NCI-H2107 treated with DMSO at 0.1 percent for 48 hours (cell line): ENCODE data around the gene SCUBE3.

ENCODE experiments used
- DNase-seq: peaks from one replicate; lab custom pipeline; 2025; ENCODE audit not compliant: unreplicated experiment; lab: John Stamatoyannopoulos, UW

SCUBE3 gene

DNA sequence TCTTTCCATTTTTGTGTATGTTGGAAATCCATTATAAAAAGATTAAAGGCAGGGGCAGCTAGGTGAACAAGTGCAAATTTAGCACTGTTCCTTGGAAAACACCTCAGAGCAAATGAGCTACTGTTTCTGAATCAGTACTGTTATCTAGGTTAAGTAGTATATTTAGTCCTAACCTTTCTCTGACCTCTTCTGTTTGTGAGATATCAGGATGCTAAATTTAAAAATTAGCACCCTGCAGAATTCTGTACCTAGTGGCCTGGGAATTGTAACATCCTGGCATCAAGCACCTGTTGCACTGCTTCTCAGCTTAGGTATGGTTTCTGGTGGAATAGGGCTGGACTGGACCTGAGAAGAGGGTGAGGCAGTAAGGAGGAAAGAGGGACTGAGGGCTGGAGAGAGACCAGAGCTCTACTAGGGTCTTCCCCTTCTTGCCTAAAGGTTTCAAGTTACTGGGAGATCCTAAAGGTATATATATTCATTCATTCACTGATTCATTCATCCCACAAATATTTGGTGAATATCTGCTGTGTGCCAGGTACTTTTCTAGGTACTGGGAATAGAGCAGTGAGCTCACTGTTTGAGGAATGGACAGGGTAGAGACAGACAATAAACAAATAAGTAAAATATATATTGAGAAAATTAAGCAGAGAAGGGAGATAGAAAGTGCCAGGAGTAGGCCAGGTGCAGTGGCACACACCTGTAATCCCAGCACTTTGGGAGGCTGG is 51.0 kb downstream of the SCUBE3 start:
- DNase-seq: no peak

GRCh38 chr6:35265523-35265922 is 51.8 kb downstream of the SCUBE3 start:
- no peak for DNase-seq

- DNase-seq: no peak
Measured at GRCh38 chr6:35267446-35267845, 53.7 kb downstream of the SCUBE3 start.

DNA sequence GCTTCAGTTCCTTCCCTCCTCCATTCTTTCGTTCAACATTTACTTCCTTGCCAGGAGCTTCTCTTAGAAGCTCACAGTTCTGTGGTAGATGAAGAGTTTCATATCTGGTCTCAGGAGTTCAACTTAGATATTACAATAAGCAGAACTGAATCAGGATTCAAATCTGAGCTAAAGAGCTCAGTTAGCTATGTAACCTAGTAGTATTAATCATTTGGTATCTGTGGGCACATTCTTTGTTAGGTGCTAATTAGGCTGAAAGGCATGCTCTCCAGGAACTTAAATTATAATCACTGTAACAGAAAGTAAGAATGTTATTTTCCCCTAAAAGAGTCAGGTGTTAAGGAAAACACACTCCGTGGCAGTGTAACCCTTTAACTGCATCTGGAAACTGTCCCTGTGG is 54.1 kb downstream of the SCUBE3 start:
- DNase-seq: no peak

DNA sequence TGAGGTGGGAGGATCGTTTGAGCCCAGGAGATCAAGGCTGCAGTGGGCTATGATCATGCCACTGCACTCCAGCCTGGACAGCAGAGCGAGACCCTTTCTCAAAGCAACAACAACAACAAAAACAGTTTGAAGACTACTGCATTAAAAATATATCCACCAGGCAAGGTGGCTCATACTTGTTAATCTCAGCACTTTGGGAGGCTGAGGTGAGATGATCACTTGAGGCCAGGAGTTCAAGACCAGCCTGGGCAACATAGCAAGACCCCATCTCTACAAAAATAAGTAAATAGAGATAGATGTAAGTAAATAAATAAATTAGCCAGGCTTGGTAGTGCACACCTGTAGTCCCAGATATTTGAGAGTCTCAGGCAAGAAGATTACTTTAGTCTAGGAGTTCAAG is 58.2 kb downstream of the SCUBE3 start:
- DNase-seq: no peak

GRCh38 chr6:35273822-35274559 is 60.2 kb downstream of the SCUBE3 start:
- DNase-seq: no peak

DNA sequence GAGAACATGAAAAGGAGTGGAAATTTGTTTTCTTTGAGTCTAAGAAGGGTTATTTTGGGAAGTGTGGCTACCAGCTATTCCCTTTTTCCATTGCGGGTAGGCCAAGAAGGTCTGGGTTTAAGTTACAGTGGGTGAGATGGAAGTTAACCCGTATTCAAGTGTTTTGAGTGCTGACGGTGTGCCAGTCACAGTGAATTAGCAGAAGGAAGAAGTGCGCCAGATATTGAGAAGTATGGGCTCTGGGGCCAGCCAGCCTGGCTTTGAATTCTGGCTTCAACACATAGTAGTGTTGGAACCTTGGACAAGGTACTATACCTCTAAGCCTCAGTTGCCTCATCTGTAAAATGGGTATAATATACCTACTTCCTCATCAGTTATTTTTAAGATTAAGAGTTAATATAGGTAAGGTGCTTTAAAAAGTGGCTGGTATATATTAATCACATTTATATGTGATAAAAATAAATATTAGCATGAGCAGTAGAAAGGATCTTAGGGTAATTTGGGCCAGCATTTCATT is 62.0 kb downstream of the SCUBE3 start:
- DNase-seq: no peak

- no peak for DNase-seq
Measured at GRCh38 chr6:35278708-35279107, 65.0 kb downstream of the SCUBE3 start.

DNA sequence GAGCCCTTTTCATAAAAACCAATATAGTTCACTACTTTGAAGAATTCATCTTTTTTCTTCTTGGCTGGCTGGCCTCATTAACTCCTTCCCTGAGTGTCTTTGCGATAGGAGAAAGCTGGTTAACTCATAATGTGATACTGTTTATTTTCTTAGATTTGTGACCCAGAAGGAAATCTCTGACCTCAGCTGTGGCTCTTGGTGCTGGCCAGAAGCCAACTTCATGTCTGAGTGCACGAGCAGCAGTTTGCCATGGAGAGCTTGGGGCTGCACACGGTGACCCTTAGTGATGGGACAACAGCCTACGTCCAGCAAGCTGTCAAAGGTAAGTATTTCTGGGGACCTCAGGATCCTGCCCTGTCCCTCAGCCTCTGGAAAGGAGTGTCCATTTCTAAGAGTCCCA is 67.1 kb downstream of the SCUBE3 start:
- DNase-seq: no peak

DNA sequence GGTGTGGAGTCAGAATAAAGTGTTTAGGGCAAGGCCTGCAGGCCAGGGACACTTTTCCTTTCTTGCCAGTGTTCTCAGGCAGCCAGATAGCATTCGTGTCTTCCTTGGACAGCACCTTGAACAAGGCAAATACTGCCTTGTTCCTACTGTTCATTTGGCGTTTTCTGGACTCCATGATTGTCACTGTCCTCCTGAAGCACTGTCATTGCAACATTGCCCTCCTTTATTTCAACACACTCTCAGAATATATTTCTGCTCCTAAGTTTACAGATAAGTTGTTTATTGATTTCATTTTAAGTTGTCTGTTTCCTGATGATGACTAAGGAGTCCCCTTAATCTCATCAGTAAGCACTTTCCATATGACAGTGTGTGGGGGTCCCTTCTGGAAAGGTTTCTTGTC is 68.7 kb downstream of the SCUBE3 start:
- no peak for DNase-seq

DNA sequence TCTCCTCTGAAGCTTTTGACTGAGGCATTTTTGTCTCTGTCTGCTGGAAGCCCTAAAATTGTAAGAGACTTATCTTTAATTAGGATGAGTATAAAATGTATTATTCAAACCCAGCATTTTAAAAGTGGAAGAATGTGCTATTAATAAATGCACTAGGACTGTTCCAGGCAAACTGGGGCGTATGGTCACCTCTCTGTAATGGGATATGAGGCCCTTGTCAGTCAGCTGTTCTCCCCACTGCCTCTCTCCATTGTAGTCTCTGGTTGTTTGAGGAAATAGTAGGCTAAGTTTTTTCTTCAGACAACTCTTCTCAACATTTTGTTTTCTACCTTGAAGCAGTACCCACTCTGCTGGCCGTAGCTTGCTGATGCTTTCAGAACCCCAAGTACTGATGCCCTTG is 69.6 kb downstream of the SCUBE3 start:
- DNase-seq: no peak

DNA sequence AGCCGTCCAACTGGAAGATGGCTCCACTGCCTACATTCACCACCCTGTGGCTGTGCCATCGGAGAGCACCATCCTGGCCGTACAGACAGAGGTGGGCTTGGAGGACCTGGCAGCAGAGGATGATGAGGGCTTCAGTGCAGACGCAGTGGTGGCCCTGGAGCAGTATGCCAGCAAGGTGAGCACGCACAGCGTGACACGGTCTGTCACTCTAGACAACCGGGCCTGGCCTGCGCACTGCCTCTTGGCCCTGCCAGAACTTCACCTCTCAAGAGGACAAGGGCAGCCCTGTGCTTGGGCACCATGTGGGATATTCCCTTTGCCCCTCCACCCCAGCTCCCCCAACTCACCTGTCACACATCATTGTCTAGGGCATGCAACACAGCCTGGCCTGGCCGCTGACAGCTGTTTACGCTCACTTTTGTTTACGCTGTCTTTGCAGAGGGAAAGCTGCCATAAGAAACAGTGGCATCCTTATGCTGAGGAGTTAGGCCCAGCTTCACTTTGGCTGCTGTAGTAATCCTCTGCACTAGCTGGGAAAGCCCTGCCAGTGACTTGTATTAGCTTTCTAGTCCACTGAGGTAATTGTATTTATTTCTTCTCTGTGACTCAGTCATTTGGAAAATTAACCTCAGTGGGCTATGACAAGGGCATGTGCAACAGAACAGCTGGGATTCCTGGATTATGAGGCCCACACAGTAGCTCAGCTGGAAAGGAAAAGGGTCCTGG is 74.1 kb downstream of the SCUBE3 start:
- DNase-seq: no peak

DNA sequence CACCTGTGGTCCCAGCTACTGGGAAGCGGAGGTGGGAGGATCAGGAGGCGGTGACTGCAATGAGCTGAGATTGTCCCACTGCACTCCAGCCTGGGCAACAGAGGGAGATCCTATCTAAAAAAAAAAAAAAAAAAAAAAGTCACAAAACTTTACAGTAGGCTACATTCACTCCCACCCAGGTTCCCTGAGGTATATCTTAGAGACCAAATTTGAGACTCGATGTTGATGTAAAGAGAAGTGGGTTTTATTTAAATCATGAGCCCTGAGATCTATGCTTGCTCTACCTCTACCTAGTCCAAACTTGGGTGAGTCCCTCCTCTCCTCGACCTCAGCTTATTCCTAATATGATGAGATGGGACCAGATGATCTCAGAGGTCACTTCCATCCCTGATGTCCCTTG is 75.1 kb downstream of the SCUBE3 start:
- DNase-seq: no peak

DNA sequence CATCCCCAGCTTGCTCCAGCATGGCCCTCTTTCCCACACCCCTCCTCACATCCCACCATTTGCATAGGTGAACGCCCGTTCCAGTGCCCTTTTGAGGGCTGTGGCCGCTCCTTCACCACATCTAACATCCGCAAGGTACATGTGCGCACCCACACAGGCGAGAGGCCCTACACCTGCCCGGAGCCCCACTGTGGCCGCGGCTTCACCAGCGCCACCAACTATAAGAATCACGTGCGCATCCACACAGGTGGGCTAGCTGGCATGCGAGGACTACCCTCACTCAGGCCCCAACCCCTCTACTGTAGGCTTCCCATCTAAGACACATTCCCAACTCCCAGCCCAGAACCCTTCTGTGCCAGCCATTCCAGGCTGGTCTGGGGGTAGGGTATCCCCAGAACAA is 77.7 kb downstream of the SCUBE3 start:
- DNase-seq: no peak

DNA sequence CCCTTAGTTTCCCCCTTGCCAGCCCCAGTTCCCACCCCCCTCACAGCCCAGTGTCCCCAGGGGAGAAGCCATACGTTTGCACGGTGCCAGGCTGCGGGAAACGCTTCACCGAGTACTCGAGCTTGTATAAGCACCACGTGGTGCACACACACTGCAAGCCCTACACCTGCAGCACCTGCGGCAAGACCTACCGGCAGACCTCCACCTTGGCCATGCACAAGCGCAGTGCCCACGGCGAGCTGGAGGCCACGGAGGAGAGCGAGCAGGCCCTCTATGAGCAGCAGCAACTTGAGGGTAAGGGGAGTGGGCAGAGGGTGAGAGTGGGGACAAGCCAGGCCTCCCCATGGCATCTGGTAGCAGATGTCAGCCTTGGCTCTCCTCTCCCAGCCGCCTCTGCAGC is 78.7 kb downstream of the SCUBE3 start:
- DNase-seq: peak; percentile 64

GRCh38 chr6:35293681-35294080 is 79.9 kb downstream of the SCUBE3 start:
- no peak for DNase-seq

DNA sequence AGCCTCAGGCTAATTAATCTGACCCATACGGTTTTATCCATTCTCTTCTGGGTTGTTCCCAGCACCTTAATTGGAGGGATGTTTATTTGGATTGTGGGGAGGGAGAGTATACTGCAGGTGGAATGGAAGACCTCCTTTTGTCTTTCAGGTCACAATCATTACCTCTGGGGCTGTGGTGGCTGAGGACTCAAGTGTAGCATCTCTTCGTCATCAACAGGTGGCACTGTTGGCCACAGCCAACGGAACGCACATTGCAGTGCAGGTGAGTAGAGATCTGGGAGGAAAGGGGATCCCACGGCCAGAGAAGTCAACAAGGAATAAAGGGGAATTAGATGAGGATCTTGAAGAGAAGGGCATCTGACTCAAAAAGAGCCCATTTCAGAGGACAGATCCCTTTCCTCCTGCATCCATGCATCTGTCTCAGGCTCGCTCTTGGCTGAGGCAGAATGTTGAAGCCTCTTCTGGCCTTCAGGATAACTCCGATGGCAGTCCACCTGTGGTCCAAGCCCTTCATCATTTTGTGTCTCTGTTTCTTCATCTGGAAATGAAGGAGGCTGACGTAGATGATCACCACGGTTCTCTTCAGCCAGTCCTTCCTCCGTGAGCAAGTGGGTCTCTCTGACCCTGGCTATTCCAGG is 80.7 kb downstream of the SCUBE3 start:
- no peak for DNase-seq

GRCh38 chr6:35295036-35295435 is 81.3 kb downstream of the SCUBE3 start:
- no peak for DNase-seq

DNA sequence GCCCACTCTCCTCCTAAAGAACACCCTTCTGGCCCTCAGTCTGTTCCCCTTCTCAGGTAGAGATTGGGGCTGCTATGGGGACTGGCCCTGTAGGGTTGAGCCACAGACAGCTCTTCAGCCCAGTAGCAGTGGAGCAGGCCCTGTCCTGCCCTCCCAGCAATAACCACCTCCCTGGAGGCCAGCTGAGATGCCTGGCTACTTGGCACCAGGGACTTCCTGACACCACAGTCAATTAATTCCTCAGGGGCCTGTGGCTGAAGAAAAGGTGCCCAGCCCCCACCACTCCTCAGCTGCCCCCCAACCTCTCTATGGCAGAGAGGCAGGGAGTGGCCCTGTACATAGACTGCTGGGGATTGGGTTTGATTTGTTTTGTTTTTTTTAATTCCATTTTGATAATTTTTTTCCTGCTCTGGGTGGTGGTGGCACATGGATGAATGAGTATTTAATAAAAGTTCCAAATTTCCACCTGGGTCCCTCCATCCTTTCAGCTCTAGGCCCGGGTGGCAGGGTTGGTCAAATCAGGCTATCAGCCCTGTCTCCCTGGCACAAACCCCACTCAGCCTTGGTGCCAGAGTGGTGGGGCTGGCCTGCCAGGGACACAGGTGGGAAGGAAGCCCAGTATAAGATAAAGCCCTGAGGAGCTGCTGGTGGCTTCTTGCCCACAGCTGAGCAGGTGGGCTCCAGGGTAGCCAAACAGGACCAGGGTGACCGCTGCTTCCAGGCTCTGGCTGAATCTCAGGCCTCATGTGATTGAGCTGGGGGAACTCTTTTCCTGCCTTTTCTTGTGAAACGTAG is 82.0 kb downstream of the SCUBE3 start:
- no peak for DNase-seq

DNA sequence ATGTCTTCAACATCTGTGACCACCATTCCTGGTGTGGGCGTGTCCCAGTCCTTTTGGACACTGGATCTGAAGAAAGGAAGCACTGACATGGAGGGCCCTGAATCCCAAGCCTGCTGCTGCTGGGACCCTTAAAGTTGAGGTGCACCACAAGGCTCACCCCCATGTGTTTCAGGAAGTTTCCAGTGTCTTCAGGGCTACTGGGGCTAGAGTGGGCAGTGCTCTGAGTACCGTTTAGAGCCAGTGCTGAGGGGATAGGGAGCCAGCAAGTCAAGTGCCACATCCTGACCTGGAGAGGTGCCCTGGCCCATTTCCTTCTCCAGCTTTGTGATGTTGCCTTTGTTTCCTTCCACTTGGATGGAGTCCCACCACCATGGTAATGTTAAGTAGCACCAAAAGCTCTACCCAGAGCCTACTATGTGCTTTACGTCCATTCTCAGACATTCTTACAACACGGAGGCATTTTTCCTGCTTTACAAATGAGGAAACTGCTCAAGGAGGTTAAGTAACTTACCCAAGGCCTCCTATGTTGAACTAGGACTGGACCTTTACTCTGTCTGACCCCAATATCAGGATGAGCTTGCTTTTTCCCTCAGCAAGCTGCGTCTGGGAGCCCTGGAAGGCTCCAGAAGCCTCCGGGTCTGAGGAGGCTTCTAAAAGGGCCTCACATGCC is 83.3 kb downstream of the SCUBE3 start:
- DNase-seq: no peak
